ENCODE results near the gene TMEM167B.

TMEM167B gene

DNA sequence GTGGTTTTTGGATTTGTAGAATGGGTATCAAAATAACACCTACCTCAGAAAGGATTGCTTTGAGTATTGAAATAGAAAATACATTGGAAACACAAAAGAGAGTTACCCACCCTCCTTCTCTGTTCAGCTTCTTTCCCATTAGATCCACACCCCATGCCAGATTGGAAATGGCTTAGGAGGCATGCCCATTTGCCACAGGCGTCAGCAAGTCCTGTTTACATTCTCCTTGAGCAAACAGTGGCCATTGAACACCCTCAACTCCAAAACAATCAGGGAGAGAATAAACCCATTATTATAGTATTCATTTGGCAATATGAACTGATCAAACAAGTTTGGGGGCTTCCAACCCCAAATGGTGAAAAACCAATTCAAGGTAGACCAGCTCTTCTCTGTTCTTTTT, 25.7 kb downstream of the TMEM167B start:
- H2BK5ac ChIP-seq (ENCODE audit: low read length), result no peak overlapping the region
- no peak overlapping the region for H2BK120ac ChIP-seq (ENCODE audit: low read depth, low read length)
- H2AK5ac ChIP-seq (ENCODE audit: low read length), result no peak overlapping the region
- H3K79me2 ChIP-seq (ENCODE audit: control insufficient read depth, insufficient read depth, low read length), result no peaks in the 10 kb centered on the region
- DNase-seq, result no peak
- H3K4me1 ChIP-seq (ENCODE audit: control insufficient read depth, low read depth, low read length), result no peaks in the 10 kb centered on the region
- H3K27ac ChIP-seq (ENCODE audit: low read depth, low read length), result no peak overlapping the region
- H3K79me1 ChIP-seq (ENCODE audit: low read length), result no peaks in the 10 kb centered on the region
- H3K4me2 ChIP-seq (ENCODE audit: low read length), result no peak overlapping the region
- no peak overlapping the region for H3K4me3 ChIP-seq (ENCODE audit: low read length)
- no peak overlapping the region for H4K5ac ChIP-seq (ENCODE audit: low read length)
- no peak overlapping the region for H3K18ac ChIP-seq (ENCODE audit: low read length)
- H3K23ac ChIP-seq (ENCODE audit: low read length), result no peak overlapping the region
- H3K9ac ChIP-seq (ENCODE audit: low read length), result no peak overlapping the region
- no peak overlapping the region for H4K8ac ChIP-seq (ENCODE audit: low read depth, low read length)
- H3K56ac ChIP-seq (ENCODE audit: low read length), result no peak overlapping the region
- WGBS (ENCODE audit: extremely low coverage, insufficient coverage, low lambda C conversion rate), result no CpG with 5 or more reads among the region's 1 CpG
- H3K4ac ChIP-seq (ENCODE audit: low read depth, low read length), result no peak overlapping the region
- H3K27me3 ChIP-seq (ENCODE audit: insufficient read depth, low read length, poor library complexity), result peaks cover 18% of the 10 kb centered on the region
- H3K36me3 ChIP-seq (ENCODE audit: control insufficient read depth, insufficient read depth, low read length), result no peaks in the 10 kb centered on the region
- no peak overlapping the region for H2BK15ac ChIP-seq (replicated peaks; ENCODE audit: low read depth)

DNA sequence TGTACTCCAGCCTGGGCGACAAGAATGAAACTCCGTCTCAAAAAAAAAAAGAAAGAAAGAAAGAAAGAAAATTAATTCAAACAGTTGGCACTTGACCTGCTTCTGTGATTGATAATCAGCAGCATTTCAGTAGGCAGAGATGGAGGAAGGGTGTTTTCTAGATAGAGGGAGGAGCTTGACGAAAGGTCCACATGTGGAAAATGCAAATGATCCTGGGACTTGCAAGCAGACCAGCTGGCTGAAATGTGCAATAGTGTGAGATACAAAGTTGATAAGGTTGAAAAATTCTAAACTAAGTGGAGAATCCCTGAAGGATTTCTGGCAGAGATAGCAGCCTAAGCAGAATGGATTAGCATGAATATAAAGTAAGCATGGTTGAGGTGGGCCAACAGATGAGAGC, 27.5 kb downstream of the TMEM167B start:
- no peak overlapping the region for H3K4me3 ChIP-seq (ENCODE audit: low read length)
- WGBS (ENCODE audit: extremely low coverage, insufficient coverage, low lambda C conversion rate), result no CpG with 5 or more reads among the region's 3 CpGs
- no peak overlapping the region for H3K9ac ChIP-seq (ENCODE audit: low read length)
- no peak overlapping the region for H4K5ac ChIP-seq (ENCODE audit: low read length)
- no peaks in the 10 kb centered on the region for H3K79me1 ChIP-seq (ENCODE audit: low read length)
- H3K18ac ChIP-seq (ENCODE audit: low read length), result no peak overlapping the region
- H2BK120ac ChIP-seq (ENCODE audit: low read depth, low read length), result no peak overlapping the region
- no peak overlapping the region for H3K27ac ChIP-seq (ENCODE audit: low read depth, low read length)
- H3K4me2 ChIP-seq (ENCODE audit: low read length), result no peak overlapping the region
- no peak overlapping the region for H4K8ac ChIP-seq (ENCODE audit: low read depth, low read length)
- no peaks in the 10 kb centered on the region for H3K4me1 ChIP-seq (ENCODE audit: control insufficient read depth, low read depth, low read length)
- no peaks in the 10 kb centered on the region for H3K36me3 ChIP-seq (ENCODE audit: control insufficient read depth, insufficient read depth, low read length)
- no peak for DNase-seq
- H3K23ac ChIP-seq (ENCODE audit: low read length), result no peak overlapping the region
- no peak overlapping the region for H3K56ac ChIP-seq (ENCODE audit: low read length)
- no peak overlapping the region for H2BK15ac ChIP-seq (replicated peaks; ENCODE audit: low read depth)
- H3K79me2 ChIP-seq (ENCODE audit: control insufficient read depth, insufficient read depth, low read length), result no peaks in the 10 kb centered on the region
- H3K4ac ChIP-seq (ENCODE audit: low read depth, low read length), result no peak overlapping the region
- H2AK5ac ChIP-seq (ENCODE audit: low read length), result no peak overlapping the region
- no peak overlapping the region for H2BK5ac ChIP-seq (ENCODE audit: low read length)
- peaks cover 18% of the 10 kb centered on the region for H3K27me3 ChIP-seq (ENCODE audit: insufficient read depth, low read length, poor library complexity)

DNA sequence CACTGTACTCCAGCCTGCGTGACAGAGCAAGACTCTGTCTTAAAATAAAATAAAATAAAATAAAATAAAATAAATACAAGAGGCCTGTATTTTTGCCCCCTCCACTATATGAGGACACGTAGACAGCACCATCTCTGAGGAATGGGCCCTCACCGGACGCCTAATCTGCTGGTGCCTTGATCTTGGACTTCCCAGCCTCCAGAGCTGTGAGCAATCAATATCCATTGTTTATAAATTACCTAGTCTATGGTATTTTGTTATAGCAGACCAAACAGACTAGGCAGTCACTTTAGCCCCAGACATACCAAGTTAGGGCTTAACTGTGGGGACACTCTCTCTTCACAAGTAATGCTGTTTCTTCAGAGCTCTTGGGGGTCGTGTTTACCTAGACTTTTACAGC, 29.8 kb downstream of the TMEM167B start:
- Histone ChIP-seq H3K36me3 (ENCODE audit: control insufficient read depth, insufficient read depth, low read length) (no peaks in the 10 kb centered on the region), H3K79me2 (ENCODE audit: control insufficient read depth, insufficient read depth, low read length) (no peaks in the 10 kb centered on the region), H3K27ac (ENCODE audit: low read depth, low read length) (no peak overlapping the region), H4K5ac (ENCODE audit: low read length) (no peak overlapping the region), H2BK5ac (ENCODE audit: low read length) (no peak overlapping the region), H3K56ac (ENCODE audit: low read length) (no peak overlapping the region), H2AK5ac (ENCODE audit: low read length) (no peak overlapping the region), H3K23ac (ENCODE audit: low read length) (no peak overlapping the region), H2BK120ac (ENCODE audit: low read depth, low read length) (no peak overlapping the region), H4K8ac (ENCODE audit: low read depth, low read length) (no peak overlapping the region), H3K9ac (ENCODE audit: low read length) (no peak overlapping the region), H3K18ac (ENCODE audit: low read length) (no peak overlapping the region), H3K4ac (ENCODE audit: low read depth, low read length) (no peak overlapping the region), H2BK15ac (replicated peaks; ENCODE audit: low read depth) (no peak overlapping the region), H3K79me1 (ENCODE audit: low read length) (no peaks in the 10 kb centered on the region), H3K4me2 (ENCODE audit: low read length) (no peak overlapping the region), H3K4me3 (ENCODE audit: low read length) (no peak overlapping the region), H3K4me1 (ENCODE audit: control insufficient read depth, low read depth, low read length) (no peaks in the 10 kb centered on the region), H3K27me3 (ENCODE audit: insufficient read depth, low read length, poor library complexity) (peaks cover 3% of the 10 kb centered on the region)
- no peak for DNase-seq
- WGBS (ENCODE audit: extremely low coverage, insufficient coverage, low lambda C conversion rate), result no CpG with 5 or more reads among the region's 5 CpGs

DNA sequence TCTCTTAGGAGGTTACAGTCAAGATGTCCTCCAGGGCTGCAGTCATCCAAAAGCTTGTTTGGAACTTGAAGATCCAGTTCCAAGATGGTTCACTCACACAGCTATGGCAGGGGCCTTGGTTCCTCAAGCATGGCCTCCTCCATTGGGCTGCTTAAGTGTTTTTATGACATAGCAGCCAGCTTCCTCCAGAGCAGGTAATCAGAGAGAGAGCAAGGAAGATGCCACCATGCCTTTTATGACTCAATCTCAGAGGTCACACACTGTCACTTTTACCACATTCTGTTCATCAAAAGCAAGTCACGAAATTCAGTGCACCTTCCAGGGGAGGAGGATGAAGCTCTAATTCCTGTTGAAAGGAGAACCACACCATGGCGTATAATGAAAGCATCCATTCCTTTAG, 40.5 kb downstream of the TMEM167B start:
- no peak overlapping the region for H3K56ac ChIP-seq (ENCODE audit: low read length)
- H3K4me3 ChIP-seq (ENCODE audit: low read length), result no peak overlapping the region
- no peak overlapping the region for H2AK5ac ChIP-seq (ENCODE audit: low read length)
- H4K5ac ChIP-seq (ENCODE audit: low read length), result no peak overlapping the region
- no peak overlapping the region for H3K27ac ChIP-seq (ENCODE audit: low read depth, low read length)
- H3K18ac ChIP-seq (ENCODE audit: low read length), result no peak overlapping the region
- H3K4me2 ChIP-seq (ENCODE audit: low read length), result no peak overlapping the region
- DNase-seq, result no peak
- no peaks in the 10 kb centered on the region for H3K4me1 ChIP-seq (ENCODE audit: control insufficient read depth, low read depth, low read length)
- H2BK15ac ChIP-seq (replicated peaks; ENCODE audit: low read depth), result no peak overlapping the region
- no peak overlapping the region for H2BK5ac ChIP-seq (ENCODE audit: low read length)
- no peak overlapping the region for H4K8ac ChIP-seq (ENCODE audit: low read depth, low read length)
- H3K79me2 ChIP-seq (ENCODE audit: control insufficient read depth, insufficient read depth, low read length), result no peaks in the 10 kb centered on the region
- no CpG with 5 or more reads among the region's 2 CpGs for WGBS (ENCODE audit: extremely low coverage, insufficient coverage, low lambda C conversion rate)
- no peak overlapping the region for H3K23ac ChIP-seq (ENCODE audit: low read length)
- no peak overlapping the region for H3K4ac ChIP-seq (ENCODE audit: low read depth, low read length)
- no peak overlapping the region for H2BK120ac ChIP-seq (ENCODE audit: low read depth, low read length)
- no peaks in the 10 kb centered on the region for H3K79me1 ChIP-seq (ENCODE audit: low read length)
- H3K9ac ChIP-seq (ENCODE audit: low read length), result no peak overlapping the region
- no peaks in the 10 kb centered on the region for H3K27me3 ChIP-seq (ENCODE audit: insufficient read depth, low read length, poor library complexity)
- no peaks in the 10 kb centered on the region for H3K36me3 ChIP-seq (ENCODE audit: control insufficient read depth, insufficient read depth, low read length)

DNA sequence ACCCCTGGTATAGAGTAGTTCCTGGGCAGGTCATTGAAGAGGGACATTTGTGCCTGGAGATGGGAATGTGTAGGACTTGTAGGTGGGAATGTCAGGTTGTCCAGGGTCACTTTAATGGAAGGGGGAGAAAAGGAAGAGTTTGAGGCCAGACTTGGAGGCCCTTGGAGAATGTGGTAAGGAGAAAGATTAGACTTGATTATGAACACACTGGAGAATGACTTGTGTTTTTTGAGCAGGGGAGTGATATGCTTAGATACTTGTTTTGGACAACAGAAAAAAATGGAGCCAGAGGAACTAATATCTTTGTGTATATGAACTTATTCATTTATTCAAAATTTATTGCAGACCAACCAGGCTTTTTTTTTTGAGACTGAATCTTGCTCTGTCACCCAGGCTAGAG, 41.2 kb downstream of the TMEM167B start:
- DNase-seq, result no peak
- Histone ChIP-seq H4K5ac (ENCODE audit: low read length) (no peak overlapping the region), H3K18ac (ENCODE audit: low read length) (no peak overlapping the region), H2AK5ac (ENCODE audit: low read length) (no peak overlapping the region), H3K4me1 (ENCODE audit: control insufficient read depth, low read depth, low read length) (no peaks in the 10 kb centered on the region), H3K4ac (ENCODE audit: low read depth, low read length) (no peak overlapping the region), H4K8ac (ENCODE audit: low read depth, low read length) (no peak overlapping the region), H3K4me2 (ENCODE audit: low read length) (no peak overlapping the region), H3K36me3 (ENCODE audit: control insufficient read depth, insufficient read depth, low read length) (no peaks in the 10 kb centered on the region), H3K79me2 (ENCODE audit: control insufficient read depth, insufficient read depth, low read length) (no peaks in the 10 kb centered on the region), H3K27ac (ENCODE audit: low read depth, low read length) (no peak overlapping the region), H3K23ac (ENCODE audit: low read length) (no peak overlapping the region), H2BK5ac (ENCODE audit: low read length) (no peak overlapping the region), H3K9ac (ENCODE audit: low read length) (no peak overlapping the region), H3K79me1 (ENCODE audit: low read length) (no peaks in the 10 kb centered on the region), H2BK15ac (replicated peaks; ENCODE audit: low read depth) (no peak overlapping the region), H3K56ac (ENCODE audit: low read length) (no peak overlapping the region), H3K4me3 (ENCODE audit: low read length) (no peak overlapping the region), H3K27me3 (ENCODE audit: insufficient read depth, low read length, poor library complexity) (no peaks in the 10 kb centered on the region), H2BK120ac (ENCODE audit: low read depth, low read length) (no peak overlapping the region)

DNA sequence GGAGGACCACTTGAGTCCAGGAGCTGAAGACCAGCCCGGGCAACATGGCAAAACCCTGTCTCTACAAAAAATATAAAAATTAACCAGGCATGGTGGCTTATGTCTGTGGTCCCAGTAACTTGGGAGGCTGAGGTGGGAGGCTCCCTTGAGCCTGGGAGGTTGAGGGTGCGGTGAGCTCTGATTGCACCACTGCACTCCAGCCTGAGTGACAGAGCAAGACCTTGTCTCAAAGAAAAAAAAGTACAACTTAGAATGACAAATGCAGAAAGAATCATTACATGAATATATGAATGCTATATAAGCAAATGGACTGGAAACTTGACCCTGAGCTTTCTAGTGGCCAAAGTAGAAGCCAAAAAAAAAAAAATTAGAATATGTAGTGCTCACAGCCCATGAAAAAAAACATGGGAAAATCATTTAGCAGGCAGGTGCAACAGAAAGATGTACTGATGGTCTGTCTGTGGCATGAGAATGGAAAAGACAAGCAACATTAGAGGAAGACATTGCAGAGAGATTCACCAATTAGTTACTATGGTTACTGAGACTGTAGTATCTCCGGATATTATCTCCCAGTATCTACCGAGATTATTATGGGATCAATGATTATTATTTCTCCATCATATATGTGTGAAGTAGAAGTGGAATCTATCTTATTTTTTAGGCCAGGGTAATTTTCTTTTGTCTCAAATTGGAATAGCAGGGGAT, 42.6 kb downstream of the TMEM167B start:
- H2BK120ac ChIP-seq (ENCODE audit: low read depth, low read length), result no peak overlapping the region
- no peak overlapping the region for H3K4me3 ChIP-seq (ENCODE audit: low read length)
- no peak overlapping the region for H3K23ac ChIP-seq (ENCODE audit: low read length)
- no peaks in the 10 kb centered on the region for H3K79me2 ChIP-seq (ENCODE audit: control insufficient read depth, insufficient read depth, low read length)
- no peak overlapping the region for H3K18ac ChIP-seq (ENCODE audit: low read length)
- H3K9ac ChIP-seq (ENCODE audit: low read length), result no peak overlapping the region
- no peak overlapping the region for H3K56ac ChIP-seq (ENCODE audit: low read length)
- no peak overlapping the region for H3K27ac ChIP-seq (ENCODE audit: low read depth, low read length)
- no peaks in the 10 kb centered on the region for H3K4me1 ChIP-seq (ENCODE audit: control insufficient read depth, low read depth, low read length)
- H4K8ac ChIP-seq (ENCODE audit: low read depth, low read length), result no peak overlapping the region
- no peaks in the 10 kb centered on the region for H3K27me3 ChIP-seq (ENCODE audit: insufficient read depth, low read length, poor library complexity)
- H3K36me3 ChIP-seq (ENCODE audit: control insufficient read depth, insufficient read depth, low read length), result no peaks in the 10 kb centered on the region
- WGBS (ENCODE audit: extremely low coverage, insufficient coverage, low lambda C conversion rate), result no CpG with 5 or more reads among the region's 4 CpGs
- DNase-seq, result no peak
- no peak overlapping the region for H2BK15ac ChIP-seq (replicated peaks; ENCODE audit: low read depth)
- H3K4me2 ChIP-seq (ENCODE audit: low read length), result no peak overlapping the region
- no peaks in the 10 kb centered on the region for H3K79me1 ChIP-seq (ENCODE audit: low read length)
- no peak overlapping the region for H2BK5ac ChIP-seq (ENCODE audit: low read length)
- no peak overlapping the region for H3K4ac ChIP-seq (ENCODE audit: low read depth, low read length)
- H2AK5ac ChIP-seq (ENCODE audit: low read length), result no peak overlapping the region
- H4K5ac ChIP-seq (ENCODE audit: low read length), result no peak overlapping the region

Data from mesendoderm (in vitro differentiated cells).